Vagina (tissue), 2 donors: Measurements from ENCODE around the gene KCNQ2.

Experiments
- CTCF ChIP-seq, 3 experiments: fragments of 450-650 bp in 2 of 3; fragments of 200-600 bp in 1 of 3; sonication (generic) in 1 of 3; IDR thresholded peaks; one replicate each; pipeline ENCODE4 v1.5.1; 2017 to 2019; ENCODE audit warnings: antibody characterized with exemption in 3 of 3, mild to moderate bottlenecking in 2 of 3, moderate library complexity in 2 of 3
- POLR2A ChIP-seq, 2 donors: fragments of 450-650 bp; IDR thresholded peaks; one replicate each; pipeline ENCODE4 v1.6.1; 2017; ENCODE audit warnings: antibody characterized with exemption in 2 of 2, mild to moderate bottlenecking in 2 of 2, moderate library complexity in 2 of 2
- POLR2AphosphoS5 ChIP-seq, 2 donors: sonication (generic); formaldehyde crosslinking; IDR thresholded peaks; one replicate each; pipeline ENCODE4 v1.9.0; 2017; ENCODE audit warnings: antibody characterized with exemption in 2 of 2, mild to moderate bottlenecking in 2 of 2, low read depth in 1 of 2; ENCODE audit not compliant: insufficient read depth in 1 of 2

DNA sequence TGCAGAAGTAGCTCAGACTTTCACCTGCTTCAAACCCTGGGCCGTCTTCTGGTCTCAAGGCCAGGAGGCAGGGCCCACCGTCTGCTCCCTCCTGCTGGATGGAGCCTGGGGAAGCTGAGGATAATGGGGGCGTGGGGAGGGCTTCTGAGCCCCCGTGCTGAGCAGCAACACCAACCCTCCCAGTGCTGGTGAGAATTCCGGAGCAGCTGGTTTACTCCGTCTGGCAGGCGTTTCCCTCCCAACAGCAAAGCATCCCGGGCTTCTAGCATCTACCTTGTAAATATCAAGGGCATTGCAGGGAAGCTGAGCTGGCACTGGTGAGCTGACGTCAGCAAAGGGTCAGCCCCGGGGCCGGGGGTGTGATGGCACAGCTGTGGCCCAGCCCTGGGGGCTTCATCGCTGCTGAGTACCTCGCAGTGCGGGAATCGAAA, 94.5 kb downstream of the KCNQ2 start:
- TF ChIP-seq POLR2AphosphoS5 (IDR thresholded peaks at IDR 0.05; ENCODE audit: insufficient read depth in 1 of 2, low read depth in 1 of 2) (no peak), CTCF (IDR thresholded peaks at IDR 0.05) (no peak), POLR2A (IDR thresholded peaks at IDR 0.05) (no peak)
